ENCODE results near the gene MICAL2. TPM values are rescaled to one million over a fixed set of nuclear protein-coding genes. Genes with fewer than 3 reads are reported as not detected.

Gene MICAL2
- total and polyA plus RNA-seq, 10 of the 15 experiments (the other 5 are each of a cell fraction or from before 2014, with no cell fraction given): 0.90 to 5.6 (median 2.4) TPM

DNA sequence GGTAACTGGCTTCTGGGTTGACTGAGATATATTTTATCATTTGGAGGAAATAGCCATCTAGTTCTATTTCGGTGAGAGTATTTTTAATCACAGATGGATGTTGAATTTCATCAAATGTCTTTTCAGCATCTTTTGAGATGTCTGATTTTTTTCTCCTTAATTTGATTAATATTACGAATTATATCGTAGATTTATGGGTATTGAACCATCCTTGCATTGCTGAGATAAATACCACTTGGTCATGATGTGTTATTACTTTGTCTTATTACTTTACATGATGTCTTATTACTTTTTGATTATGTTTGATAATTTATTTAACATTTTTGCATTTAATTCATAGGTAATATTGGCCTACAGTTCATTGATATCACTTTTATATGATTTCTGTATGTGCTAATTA lies 188.2 kb downstream of the MICAL2 start:
- in situ Hi-C loops (cut with MboI) (loop anchor here (25.0 kb wide), 1 partner anchor 511 kb away; no protein-coding TSS in a partner anchor), intact Hi-C loops (cut with micrococcal nuclease; ENCODE audit: unreplicated experiment) (no loop called here)
- RAD21 ChIA-PET (ENCODE audit: unreplicated experiment): no interaction called here
- Histone ChIP-seq H2AFZ (ENCODE audit: control insufficient read depth, low read depth, low read length) (no peak overlapping the region), H3K27ac (ENCODE audit: control insufficient read depth, insufficient read depth) (no peak overlapping the region), H3K4me3 (no peak overlapping the region), H3K9ac (ENCODE audit: control insufficient read depth, insufficient read depth, low read length) (no peak overlapping the region), H3K4me2 (ENCODE audit: control insufficient read depth, insufficient read depth) (no peak overlapping the region), H4K20me1 (ENCODE audit: control insufficient read depth, insufficient read depth) (no peaks in the 10 kb centered on the region), H3K9me3 (replicated peaks; ENCODE audit: control insufficient read depth, insufficient read depth, low read length) (no peaks in the 10 kb centered on the region; the same call in 2 of the 3 replicates), H3K36me3 (ENCODE audit: control insufficient read depth in 2 of 2, insufficient read depth in 2 of 2, low read length in 1 of 2) (no peaks in the 10 kb centered on the region), H3K27me3 (replicated peaks in 1 of 2; ENCODE audit: control insufficient read depth in 2 of 2, insufficient read depth in 2 of 2, low read length in 1 of 2) (no peaks in the 10 kb centered on the region; a peak in 1 of 4 replicates), H3K4me1 (ENCODE audit: control insufficient read depth, insufficient read depth, low read length) (no peaks in the 10 kb centered on the region), H3K79me2 (ENCODE audit: control insufficient read depth, insufficient read depth, low read length) (no peaks in the 10 kb centered on the region)
- 11% methylated on average over 3 of the region's 3 CpGs for WGBS (ENCODE audit: insufficient coverage, insufficient replicate concordance, low lambda C conversion rate, missing lambda C conversion rate)
- CTCF ChIA-PET: no interaction called here
- SMC1A ChIA-PET (ENCODE audit: uncharacterized antibody, unreplicated experiment): no interaction called here
- FAIRE-seq (no peak), ATAC-seq (no peak), DNase-seq (ENCODE audit: low read depth, low spot score) (no peak)
- TF ChIP-seq, protein P1, sequence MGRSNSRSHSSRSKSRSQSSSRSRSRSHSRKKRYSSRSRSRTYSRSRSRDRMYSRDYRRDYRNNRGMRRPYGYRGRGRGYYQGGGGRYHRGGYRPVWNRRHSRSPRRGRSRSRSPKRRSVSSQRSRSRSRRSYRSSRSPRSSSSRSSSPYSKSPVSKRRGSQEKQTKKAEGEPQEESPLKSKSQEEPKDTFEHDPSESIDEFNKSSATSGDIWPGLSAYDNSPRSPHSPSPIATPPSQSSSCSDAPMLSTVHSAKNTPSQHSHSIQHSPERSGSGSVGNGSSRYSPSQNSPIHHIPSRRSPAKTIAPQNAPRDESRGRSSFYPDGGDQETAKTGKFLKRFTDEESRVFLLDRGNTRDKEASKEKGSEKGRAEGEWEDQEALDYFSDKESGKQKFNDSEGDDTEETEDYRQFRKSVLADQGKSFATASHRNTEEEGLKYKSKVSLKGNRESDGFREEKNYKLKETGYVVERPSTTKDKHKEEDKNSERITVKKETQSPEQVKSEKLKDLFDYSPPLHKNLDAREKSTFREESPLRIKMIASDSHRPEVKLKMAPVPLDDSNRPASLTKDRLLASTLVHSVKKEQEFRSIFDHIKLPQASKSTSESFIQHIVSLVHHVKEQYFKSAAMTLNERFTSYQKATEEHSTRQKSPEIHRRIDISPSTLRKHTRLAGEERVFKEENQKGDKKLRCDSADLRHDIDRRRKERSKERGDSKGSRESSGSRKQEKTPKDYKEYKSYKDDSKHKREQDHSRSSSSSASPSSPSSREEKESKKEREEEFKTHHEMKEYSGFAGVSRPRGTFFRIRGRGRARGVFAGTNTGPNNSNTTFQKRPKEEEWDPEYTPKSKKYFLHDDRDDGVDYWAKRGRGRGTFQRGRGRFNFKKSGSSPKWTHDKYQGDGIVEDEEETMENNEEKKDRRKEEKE (IDR thresholded peaks at IDR 0.05): no peak
- TF ChIP-seq FOXK2 (IDR thresholded peaks at IDR 0.05) (no peak), BMI1 (IDR thresholded peaks at IDR 0.05; ENCODE audit: borderline replicate concordance) (no peak), MEF2A (IDR thresholded peaks at IDR 0.05; ENCODE audit: insufficient read depth, low read depth, low read length) (no peak), POLR2AphosphoS2 (IDR thresholded peaks at IDR 0.05; ENCODE audit: low read depth, low read length) (no peak), SREBF2 (IDR thresholded peaks at IDR 0.05; ENCODE audit: low read length) (no peak), ZSCAN29 (IDR thresholded peaks at IDR 0.05) (no peak), ZNF217 (IDR thresholded peaks at IDR 0.05) (no peak), HCFC1 (IDR thresholded peaks at IDR 0.05; ENCODE audit: low read length) (no peak), MTA2 (IDR thresholded peaks at IDR 0.05; ENCODE audit: low read depth) (no peak), NRF1 (conservative IDR thresholded peaks at IDR 0.05; ENCODE audit: low read depth, low read length) (no peak), CREB1 (IDR thresholded peaks at IDR 0.05; ENCODE audit: low read depth) (no peak), ETV6 (conservative IDR thresholded peaks at IDR 0.05 in 1 of 2, IDR thresholded peaks at IDR 0.05 in 1 of 2; ENCODE audit: borderline replicate concordance in 1 of 2, low read depth in 1 of 2) (no peak), SREBF1 (IDR thresholded peaks at IDR 0.05; ENCODE audit: low read length) (no peak)
- TF ChIP-seq, protein P2, sequence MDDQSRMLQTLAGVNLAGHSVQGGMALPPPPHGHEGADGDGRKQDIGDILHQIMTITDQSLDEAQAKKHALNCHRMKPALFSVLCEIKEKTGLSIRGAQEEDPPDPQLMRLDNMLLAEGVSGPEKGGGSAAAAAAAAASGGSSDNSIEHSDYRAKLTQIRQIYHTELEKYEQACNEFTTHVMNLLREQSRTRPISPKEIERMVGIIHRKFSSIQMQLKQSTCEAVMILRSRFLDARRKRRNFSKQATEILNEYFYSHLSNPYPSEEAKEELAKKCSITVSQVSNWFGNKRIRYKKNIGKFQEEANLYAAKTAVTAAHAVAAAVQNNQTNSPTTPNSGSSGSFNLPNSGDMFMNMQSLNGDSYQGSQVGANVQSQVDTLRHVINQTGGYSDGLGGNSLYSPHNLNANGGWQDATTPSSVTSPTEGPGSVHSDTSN (IDR thresholded peaks at IDR 0.05; ENCODE audit: insufficient replicate concordance, low read depth, low read length): no peak
- TF ChIP-seq, protein P3, sequence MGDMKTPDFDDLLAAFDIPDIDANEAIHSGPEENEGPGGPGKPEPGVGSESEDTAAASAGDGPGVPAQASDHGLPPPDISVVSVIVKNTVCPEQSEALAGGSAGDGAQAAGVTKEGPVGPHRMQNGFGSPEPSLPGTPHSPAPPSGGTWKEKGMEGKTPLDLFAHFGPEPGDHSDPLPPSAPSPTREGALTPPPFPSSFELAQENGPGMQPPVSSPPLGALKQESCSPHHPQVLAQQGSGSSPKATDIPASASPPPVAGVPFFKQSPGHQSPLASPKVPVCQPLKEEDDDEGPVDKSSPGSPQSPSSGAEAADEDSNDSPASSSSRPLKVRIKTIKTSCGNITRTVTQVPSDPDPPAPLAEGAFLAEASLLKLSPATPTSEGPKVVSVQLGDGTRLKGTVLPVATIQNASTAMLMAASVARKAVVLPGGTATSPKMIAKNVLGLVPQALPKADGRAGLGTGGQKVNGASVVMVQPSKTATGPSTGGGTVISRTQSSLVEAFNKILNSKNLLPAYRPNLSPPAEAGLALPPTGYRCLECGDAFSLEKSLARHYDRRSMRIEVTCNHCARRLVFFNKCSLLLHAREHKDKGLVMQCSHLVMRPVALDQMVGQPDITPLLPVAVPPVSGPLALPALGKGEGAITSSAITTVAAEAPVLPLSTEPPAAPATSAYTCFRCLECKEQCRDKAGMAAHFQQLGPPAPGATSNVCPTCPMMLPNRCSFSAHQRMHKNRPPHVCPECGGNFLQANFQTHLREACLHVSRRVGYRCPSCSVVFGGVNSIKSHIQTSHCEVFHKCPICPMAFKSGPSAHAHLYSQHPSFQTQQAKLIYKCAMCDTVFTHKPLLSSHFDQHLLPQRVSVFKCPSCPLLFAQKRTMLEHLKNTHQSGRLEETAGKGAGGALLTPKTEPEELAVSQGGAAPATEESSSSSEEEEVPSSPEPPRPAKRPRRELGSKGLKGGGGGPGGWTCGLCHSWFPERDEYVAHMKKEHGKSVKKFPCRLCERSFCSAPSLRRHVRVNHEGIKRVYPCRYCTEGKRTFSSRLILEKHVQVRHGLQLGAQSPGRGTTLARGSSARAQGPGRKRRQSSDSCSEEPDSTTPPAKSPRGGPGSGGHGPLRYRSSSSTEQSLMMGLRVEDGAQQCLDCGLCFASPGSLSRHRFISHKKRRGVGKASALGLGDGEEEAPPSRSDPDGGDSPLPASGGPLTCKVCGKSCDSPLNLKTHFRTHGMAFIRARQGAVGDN (IDR thresholded peaks at IDR 0.05): no peak
- TF ChIP-seq, protein P4, sequence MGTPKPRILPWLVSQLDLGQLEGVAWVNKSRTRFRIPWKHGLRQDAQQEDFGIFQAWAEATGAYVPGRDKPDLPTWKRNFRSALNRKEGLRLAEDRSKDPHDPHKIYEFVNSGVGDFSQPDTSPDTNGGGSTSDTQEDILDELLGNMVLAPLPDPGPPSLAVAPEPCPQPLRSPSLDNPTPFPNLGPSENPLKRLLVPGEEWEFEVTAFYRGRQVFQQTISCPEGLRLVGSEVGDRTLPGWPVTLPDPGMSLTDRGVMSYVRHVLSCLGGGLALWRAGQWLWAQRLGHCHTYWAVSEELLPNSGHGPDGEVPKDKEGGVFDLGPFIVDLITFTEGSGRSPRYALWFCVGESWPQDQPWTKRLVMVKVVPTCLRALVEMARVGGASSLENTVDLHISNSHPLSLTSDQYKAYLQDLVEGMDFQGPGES (IDR thresholded peaks at IDR 0.05): no peak
- BruUV-seq (replicated peaks): no TSS peak
- POLR2A ChIA-PET: no interaction called here
